ENCODE data around the gene IYD.

The IYD gene

DNA sequence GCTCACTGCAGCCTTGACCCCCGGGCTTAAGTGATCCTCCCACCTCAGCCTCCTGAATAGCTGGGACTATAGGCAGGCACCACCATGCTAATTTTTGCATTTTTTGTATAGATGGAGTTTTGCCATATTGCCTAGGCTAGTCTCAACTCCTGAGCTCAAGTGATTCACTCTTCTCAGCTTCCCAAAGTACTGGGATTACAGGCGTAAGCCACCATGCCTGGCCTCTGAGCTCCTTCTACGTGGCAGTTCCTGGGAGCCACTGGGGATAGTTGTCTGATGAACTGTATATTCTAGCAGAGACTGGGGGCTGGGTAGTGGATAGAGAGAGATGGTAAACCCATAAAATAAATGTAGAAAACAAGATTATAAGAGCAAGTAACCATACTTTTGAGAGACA lies 26.1 kb downstream of the IYD start:
- no peak for DNase-seq (ENCODE audit: low read depth in 2 of 2)

GRCh38 chr6:150395388-150396009 lies 26.7 kb downstream of the IYD start:
- no peak for DNase-seq (ENCODE audit: low read depth in 2 of 2)

DNA sequence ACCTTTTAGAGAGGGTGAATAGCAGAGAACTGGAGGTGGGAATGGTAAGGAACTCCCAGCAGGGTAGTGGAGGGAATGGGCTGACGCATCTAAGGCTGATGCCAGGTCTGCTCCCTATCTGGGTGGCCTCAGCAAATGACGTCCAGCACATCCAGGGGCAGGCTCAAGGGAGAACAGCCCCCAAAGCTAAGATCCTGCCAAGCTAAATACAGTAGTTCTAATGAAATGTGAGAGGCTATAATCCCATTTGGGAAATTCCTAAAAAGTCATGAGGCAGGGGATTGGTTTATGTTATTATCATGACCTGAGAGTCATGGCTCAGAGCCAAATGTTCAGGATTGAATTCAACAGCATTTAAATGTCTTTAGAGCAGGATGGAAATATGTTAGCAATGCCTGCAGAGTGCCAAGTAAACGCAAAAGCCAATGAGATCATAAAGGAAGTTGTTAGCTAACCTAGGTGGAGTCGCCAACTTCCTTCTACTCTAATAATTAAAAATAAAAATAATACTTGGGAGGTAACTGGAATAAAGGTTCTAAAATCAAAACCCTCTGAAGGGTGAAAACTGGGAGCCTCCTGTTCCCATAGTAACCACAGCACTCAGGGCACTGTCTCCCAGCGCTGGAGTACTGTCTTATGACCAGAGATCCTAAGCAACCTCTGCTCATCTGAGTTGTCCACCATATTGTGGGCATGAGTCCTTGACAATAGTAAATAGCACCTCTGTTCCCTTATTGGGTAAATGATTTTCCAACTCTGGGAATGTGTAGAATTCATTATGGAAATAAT lies 34.8 kb downstream of the IYD start:
- DNase-seq (ENCODE audit: low read depth in 2 of 2): no peak

DNA sequence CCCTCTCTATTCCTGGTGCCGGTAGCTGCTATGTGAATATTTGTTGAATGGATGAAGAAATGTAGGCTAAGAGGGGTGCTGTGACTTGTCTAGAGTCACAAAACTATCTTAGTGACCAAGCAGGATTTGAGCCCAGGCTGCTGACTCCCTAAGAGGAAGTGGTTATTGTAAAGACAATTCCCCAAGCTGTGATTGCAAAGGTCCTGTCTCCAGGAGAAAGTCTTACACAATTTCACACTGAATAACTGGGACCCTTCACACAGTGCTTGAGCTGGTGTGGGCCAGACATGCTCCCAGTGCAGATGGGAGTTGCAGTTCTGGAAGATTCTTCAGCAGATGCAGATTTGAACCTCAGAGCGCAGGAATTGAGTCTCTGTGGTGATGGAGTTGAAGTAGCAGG lies 38.1 kb downstream of the IYD start:
- DNase-seq (ENCODE audit: low read depth in 2 of 2): no peak

- no peak for DNase-seq (ENCODE audit: low read depth in 2 of 2)
Measured at GRCh38 chr6:150408842-150409241, 40.0 kb downstream of the IYD start.

- DNase-seq (ENCODE audit: low read depth in 2 of 2): no peak
Measured at GRCh38 chr6:150409576-150410066, 40.8 kb downstream of the IYD start.

GRCh38 chr6:150410399-150410798 lies 41.6 kb downstream of the IYD start:
- DNase-seq (ENCODE audit: low read depth in 2 of 2): no peak

GRCh38 chr6:150410906-150411305 lies 42.1 kb downstream of the IYD start:
- DNase-seq (ENCODE audit: low read depth in 2 of 2): no peak

DNA sequence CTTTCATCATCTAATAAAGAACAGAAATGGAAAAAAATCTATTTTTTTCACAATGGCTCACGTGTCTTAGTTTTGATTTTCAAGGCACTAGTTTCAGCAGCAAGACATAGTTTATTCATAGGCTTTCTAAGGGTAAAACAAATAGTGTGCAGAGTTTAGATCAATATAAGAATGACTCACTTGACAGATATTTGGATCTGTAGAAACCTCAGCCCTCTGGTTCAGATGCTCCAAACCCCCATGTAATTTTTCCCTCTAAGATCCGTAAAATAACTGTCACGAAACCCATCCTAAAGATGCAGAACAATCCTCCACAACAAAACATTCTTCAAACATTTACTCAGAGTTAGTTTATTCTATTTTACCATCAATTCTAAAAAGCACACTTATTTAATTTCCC lies 43.4 kb downstream of the IYD start:
- no peak for DNase-seq (ENCODE audit: low read depth in 2 of 2)

- no peak for DNase-seq (ENCODE audit: low read depth in 2 of 2)
Measured at GRCh38 chr6:150413198-150413597, 44.4 kb downstream of the IYD start.

- no peak for DNase-seq (ENCODE audit: low read depth in 2 of 2)
Measured at GRCh38 chr6:150413781-150414281, 45.0 kb downstream of the IYD start.

DNA sequence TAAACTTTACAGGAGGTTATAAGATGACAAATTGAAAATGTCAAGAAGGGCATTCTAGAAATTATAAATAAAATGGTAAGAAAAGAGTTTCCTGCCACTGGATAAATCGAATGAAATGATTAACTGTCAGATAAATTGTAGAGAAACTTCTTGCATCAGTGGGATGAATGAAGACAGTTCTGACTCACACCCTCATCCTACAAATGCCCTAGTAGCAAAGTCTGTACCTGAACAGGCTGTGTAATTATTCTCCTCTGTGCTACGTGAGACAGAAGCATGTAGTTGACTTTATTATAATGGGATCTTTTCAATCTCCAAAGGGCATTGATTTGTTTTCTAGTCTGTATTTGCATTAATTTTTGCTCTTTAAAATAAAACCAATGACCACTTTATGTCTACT lies 47.3 kb downstream of the IYD start:
- DNase-seq (ENCODE audit: low read depth in 2 of 2): no peak

- DNase-seq (ENCODE audit: low read depth in 2 of 2): no peak
Measured at GRCh38 chr6:150417250-150417649, 48.4 kb downstream of the IYD start.

GRCh38 chr6:150417899-150418826 lies 49.4 kb downstream of the IYD start:
- no peak for DNase-seq (ENCODE audit: low read depth in 2 of 2)

DNA sequence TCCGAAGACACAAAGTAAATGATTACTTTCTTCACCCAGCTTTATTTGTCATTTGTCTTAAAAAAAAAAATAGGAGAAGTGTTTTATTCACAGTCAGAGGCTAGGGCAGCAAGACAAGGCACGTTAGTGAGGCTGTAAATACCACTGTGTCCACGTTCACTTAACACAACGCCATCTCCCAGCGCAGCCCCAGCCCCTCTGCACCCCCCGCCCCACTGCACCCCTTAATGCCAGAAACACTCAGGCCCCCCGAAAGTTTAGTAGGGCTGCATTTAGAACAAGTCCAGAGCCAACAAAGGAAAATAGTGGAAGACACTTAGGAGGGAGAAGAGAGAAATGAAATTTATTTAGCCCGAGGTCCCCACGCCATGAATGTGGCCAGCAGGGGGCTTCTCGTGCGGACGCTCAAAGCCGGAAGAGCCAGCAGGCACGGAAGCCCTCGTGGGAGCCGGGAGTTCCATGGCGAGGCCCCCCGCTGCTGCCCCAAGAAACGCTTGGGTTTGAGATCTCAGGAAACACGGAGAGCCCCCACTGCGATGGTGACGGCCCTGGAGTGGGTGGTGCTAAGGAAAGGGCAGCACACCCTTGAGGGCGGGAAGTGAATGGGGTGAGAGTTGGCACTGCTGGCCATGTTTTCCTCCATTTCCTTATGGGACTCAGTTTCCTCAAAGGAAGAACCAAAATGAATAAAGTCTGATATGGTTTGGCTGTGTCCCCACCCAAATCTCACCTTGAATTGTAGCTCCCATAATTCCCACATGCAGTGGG lies 50.2 kb downstream of the IYD start:
- peak in 1 of 2 donors; percentile 24 for DNase-seq (ENCODE audit: low read depth in 2 of 2)

GRCh38 chr6:150420428-150420827 lies 51.6 kb downstream of the IYD start:
- no peak for DNase-seq (ENCODE audit: low read depth in 2 of 2)

GRCh38 chr6:150420926-150421325 lies 52.1 kb downstream of the IYD start:
- DNase-seq (ENCODE audit: low read depth in 2 of 2): no peak

GRCh38 chr6:150425508-150425907 lies 56.7 kb downstream of the IYD start:
- no peak for DNase-seq (ENCODE audit: low read depth in 2 of 2)

- no peak for DNase-seq (ENCODE audit: low read depth in 2 of 2)
Measured at GRCh38 chr6:150426198-150426597, 57.4 kb downstream of the IYD start.

- no peak for DNase-seq (ENCODE audit: low read depth in 2 of 2)
Measured at GRCh38 chr6:150427037-150427602, 58.3 kb downstream of the IYD start.

GRCh38 chr6:150427843-150428242 lies 59.0 kb downstream of the IYD start:
- no peak for DNase-seq (ENCODE audit: low read depth in 2 of 2)

All from activated CD8-positive, alpha-beta memory T cell treated with anti-CD3 and anti-CD28 coated beads for 4 hours (primary cell).